Fibroblast of mammary gland (primary cell): ENCODE measurements around the gene RBM24.

ENCODE experiments used
- DNase-seq: peaks from one replicate; pipeline ENCODE4 v3.0.0-alpha.2; 2010; ENCODE audit warnings: low read depth
- H3K4me3 ChIP-seq: 2 replicates; pipeline ENCODE4 v1.5.1; 2011; ENCODE audit warnings: low read depth, mild to moderate bottlenecking, low read length, moderate library complexity; ENCODE audit not compliant: control insufficient read depth
- CTCF ChIP-seq: conservative IDR thresholded peaks from 2 replicates; pipeline ENCODE4 v1.5.1; 2011; ENCODE audit warnings: low read depth, low read length, inconsistent platforms; ENCODE audit not compliant: control insufficient read depth, insufficient read depth

RBM24 gene

GRCh38 chr6:17331238-17331637 is 50.1 kb downstream of the RBM24 start:
- no peak for TF ChIP-seq CTCF
- H3K4me3 ChIP-seq, result no peak overlapping the region

GRCh38 chr6:17334265-17334664 is 53.1 kb downstream of the RBM24 start:
- DNase-seq, result peak; percentile 32
- no peak overlapping the region for H3K4me3 ChIP-seq
- TF ChIP-seq CTCF, result no peak

More at GRCh38 chr6:17331238-17331637, 50.1 kb downstream of the RBM24 start:
- no peak for DNase-seq

GRCh38 chr6:17336425-17336824 is 55.3 kb downstream of the RBM24 start:
- no peak for TF ChIP-seq CTCF
- peak; percentile 20 for DNase-seq
- no peak overlapping the region for H3K4me3 ChIP-seq

- no peak overlapping the region for H3K4me3 ChIP-seq
- TF ChIP-seq CTCF, result no peak
Measured at GRCh38 chr6:17339308-17339670, 58.1 kb downstream of the RBM24 start.

GRCh38 chr6:17341117-17341805 is 60.1 kb downstream of the RBM24 start:
- TF ChIP-seq CTCF, result no peak

More at GRCh38 chr6:17339308-17339670, 58.1 kb downstream of the RBM24 start:
- no peak for DNase-seq

GRCh38 chr6:17341891-17342290 is 60.7 kb downstream of the RBM24 start:
- no peak for DNase-seq
- no peak for TF ChIP-seq CTCF
- no peak overlapping the region for H3K4me3 ChIP-seq

More at GRCh38 chr6:17341117-17341805, 60.1 kb downstream of the RBM24 start:
- H3K4me3 ChIP-seq, result no peak overlapping the region
- no peak for DNase-seq
